ENCODE results near the gene ATP5F1C.

DNA sequence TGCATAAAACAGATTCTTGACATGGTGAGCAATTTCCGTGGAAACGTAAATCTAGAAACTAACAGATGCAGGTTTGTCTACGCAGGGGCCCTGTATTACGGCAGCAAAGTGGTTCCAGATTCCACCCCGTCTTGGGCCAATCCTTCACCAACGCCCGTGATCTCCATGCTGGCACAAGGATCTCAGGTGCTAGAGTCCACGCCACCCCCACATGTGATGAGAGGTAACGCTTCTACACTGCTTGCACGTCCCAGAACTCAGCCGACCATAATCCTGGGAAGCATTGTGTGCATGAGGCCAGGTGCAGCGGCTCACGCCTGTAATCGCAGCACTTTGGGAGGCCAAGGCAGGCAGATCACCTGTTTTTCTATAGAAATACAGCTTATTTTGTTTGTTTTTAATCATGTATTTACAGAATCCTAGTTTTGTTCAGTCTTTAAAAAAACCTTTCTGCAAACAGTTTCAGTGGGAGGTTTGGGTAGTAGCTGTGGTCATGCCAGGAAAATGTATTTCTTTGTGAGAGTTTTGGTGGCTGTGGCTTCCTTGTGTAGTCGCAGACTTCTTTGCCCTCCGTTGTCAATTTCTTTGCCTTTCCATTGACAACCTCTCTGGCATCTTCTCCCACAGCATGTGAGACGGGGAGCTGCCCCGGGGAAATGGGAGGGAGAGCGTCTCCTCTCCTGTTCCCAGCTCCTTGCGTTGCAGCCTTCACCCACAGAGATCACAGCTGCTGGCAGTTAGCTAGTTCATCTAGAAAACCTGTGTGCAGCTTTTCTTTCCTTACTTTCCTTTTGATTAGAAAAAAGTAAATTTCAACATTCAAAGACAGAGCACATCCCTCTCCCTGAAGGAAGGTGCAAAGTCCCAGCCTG is 49.2 kb upstream of the ATP5F1C start:
- TF ChIP-seq, protein P1, sequence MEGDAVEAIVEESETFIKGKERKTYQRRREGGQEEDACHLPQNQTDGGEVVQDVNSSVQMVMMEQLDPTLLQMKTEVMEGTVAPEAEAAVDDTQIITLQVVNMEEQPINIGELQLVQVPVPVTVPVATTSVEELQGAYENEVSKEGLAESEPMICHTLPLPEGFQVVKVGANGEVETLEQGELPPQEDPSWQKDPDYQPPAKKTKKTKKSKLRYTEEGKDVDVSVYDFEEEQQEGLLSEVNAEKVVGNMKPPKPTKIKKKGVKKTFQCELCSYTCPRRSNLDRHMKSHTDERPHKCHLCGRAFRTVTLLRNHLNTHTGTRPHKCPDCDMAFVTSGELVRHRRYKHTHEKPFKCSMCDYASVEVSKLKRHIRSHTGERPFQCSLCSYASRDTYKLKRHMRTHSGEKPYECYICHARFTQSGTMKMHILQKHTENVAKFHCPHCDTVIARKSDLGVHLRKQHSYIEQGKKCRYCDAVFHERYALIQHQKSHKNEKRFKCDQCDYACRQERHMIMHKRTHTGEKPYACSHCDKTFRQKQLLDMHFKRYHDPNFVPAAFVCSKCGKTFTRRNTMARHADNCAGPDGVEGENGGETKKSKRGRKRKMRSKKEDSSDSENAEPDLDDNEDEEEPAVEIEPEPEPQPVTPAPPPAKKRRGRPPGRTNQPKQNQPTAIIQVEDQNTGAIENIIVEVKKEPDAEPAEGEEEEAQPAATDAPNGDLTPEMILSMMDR (IDR thresholded peaks at IDR 0.05; ENCODE audit: extremely low read depth in 1 of 2, insufficient read depth in 1 of 2, low read depth in 1 of 2, low read length in 2 of 2), result no peak
- TF ChIP-seq JUN (IDR thresholded peaks at IDR 0.05; ENCODE audit: borderline replicate concordance, insufficient read depth, insufficient read length, low read depth) (no peak), POLR2A (IDR thresholded peaks at IDR 0.05; ENCODE audit: low read depth, low read length) (no peak), EZH2 (IDR thresholded peaks at IDR 0.05; ENCODE audit: borderline replicate concordance, low read depth, low read length, severe bottlenecking) (no peak), POLR2AphosphoS5 (IDR thresholded peaks at IDR 0.05; ENCODE audit: insufficient read depth, low read depth, low read length) (no peak), MAX (IDR thresholded peaks at IDR 0.05; ENCODE audit: insufficient read depth, insufficient read length) (no peak)
